Ascending aorta (tissue), 2 donors: Measurements from ENCODE around the gene TYW1. TPM values are rescaled to one million over a fixed set of nuclear protein-coding genes. Genes with fewer than 3 reads are reported as not detected.
"Not testable (repeated sequence)": the region's sequence is repeated elsewhere in the genome, so short reads cannot be mapped to it uniquely, and the experiment has no call there.

Source experiments
- DNase-seq, 2 donors: peaks; one replicate each; pipeline ENCODE4 v3.0.0-alpha.2; 2019; ENCODE audit warnings: low spot score in 2 of 2
- H3K27ac ChIP-seq, 2 donors: fragments of 200-600 bp; sonication (generic); one replicate each; pipeline ENCODE4 v1.5.1; 2016 to 2017; ENCODE audit warnings: mild to moderate bottlenecking in 1 of 2
- H3K27me3 ChIP-seq: fragments of 200-600 bp; sonication (generic); one replicate; pipeline ENCODE4 v1.5.1; 2017
- H3K36me3 ChIP-seq, 2 donors: fragments of 200-600 bp; sonication (generic); one replicate each; pipeline ENCODE4 v1.5.1; 2016
- H3K4me1 ChIP-seq, 2 donors: fragments of 200-600 bp; sonication (generic); one replicate each; pipeline ENCODE4 v1.5.1; 2016 to 2017; ENCODE audit warnings: mild to moderate bottlenecking in 1 of 2
- H3K4me3 ChIP-seq, 2 donors: fragments of 200-600 bp; sonication (generic); one replicate each; pipeline ENCODE4 v1.5.1; 2016 to 2017; ENCODE audit warnings: mild to moderate bottlenecking in 1 of 2
- H3K9me3 ChIP-seq, 2 donors: fragments of 200-600 bp; sonication (generic); one replicate each; pipeline ENCODE4 v1.5.1; 2016
- CTCF ChIP-seq, 3 experiments: fragments of 200-600 bp in 2 of 3; fragments of 450-650 bp in 1 of 3; sonication (generic) in 2 of 3; IDR thresholded peaks; one replicate each; pipeline ENCODE4 v1.5.1; 2016 to 2019; ENCODE audit warnings: antibody characterized with exemption in 3 of 3, mild to moderate bottlenecking in 1 of 3, moderate library complexity in 1 of 3
- intact Hi-C: fragments of 100-400 bp; cut with DNase I; formaldehyde crosslinking; loops from one replicate; pipeline ENCODE4 v1.15.1; 2023
- total RNA-seq: library from RNA; depleted of rRNA; stranded (reverse); fragments of >200 nt; gene quantifications from one replicate; pipeline ENCODE4 v1.1.0, GENCODE V29; 2016

Gene TYW1
- total RNA-seq, 1 donor from 2014 or later, result 2.1 TPM

- Histone ChIP-seq H3K4me1 (no peaks in the 10 kb centered on the region), H3K27me3 (no peaks in the 10 kb centered on the region), H3K27ac (no peak overlapping the region), H3K4me3 (no peak overlapping the region), H3K9me3 (no peaks in the 10 kb centered on the region), H3K36me3 (peaks cover 0 to 6% of the 10 kb centered on the region in 2 donors)
- no peak for DNase-seq
- no peak for TF ChIP-seq CTCF (IDR thresholded peaks at IDR 0.05)
- intact Hi-C loops, result no loop called here
Measured at GRCh38 chr7:67206452-67206851, 209.8 kb downstream of the TYW1 start.

- H3K4me1 ChIP-seq, H3K36me3 ChIP-seq, H3K9me3 ChIP-seq, H3K27me3 ChIP-seq, H3K27ac ChIP-seq, H3K4me3 ChIP-seq, DNase-seq, intact Hi-C loops: not testable (repeated sequence)
Measured at GRCh38 chr7:67208656-67209055, 212.0 kb downstream of the TYW1 start.

- H3K4me1 ChIP-seq, result no peaks in the 10 kb centered on the region
- intact Hi-C loops, result no loop called here
- H3K27ac ChIP-seq, result no peak overlapping the region
- H3K4me3 ChIP-seq, result no peak overlapping the region
- TF ChIP-seq CTCF (IDR thresholded peaks at IDR 0.05), result no peak
- peaks cover 0 to 6% of the 10 kb centered on the region in 2 donors for H3K36me3 ChIP-seq
- no peaks in the 10 kb centered on the region for H3K27me3 ChIP-seq
- peaks cover 0 to 3% of the 10 kb centered on the region in 2 donors for H3K9me3 ChIP-seq
- no peak for DNase-seq
Measured at GRCh38 chr7:67209256-67209655, 212.6 kb downstream of the TYW1 start.

GRCh38 chr7:67210567-67210966 is 213.9 kb downstream of the TYW1 start:
- no peaks in the 10 kb centered on the region for H3K4me1 ChIP-seq
- H3K36me3 ChIP-seq, result peaks cover 0 to 6% of the 10 kb centered on the region in 2 donors
- H3K9me3 ChIP-seq, result peaks cover 0 to 3% of the 10 kb centered on the region in 2 donors
- DNase-seq, result no peak
- H3K4me3 ChIP-seq, result no peak overlapping the region
- no peaks in the 10 kb centered on the region for H3K27me3 ChIP-seq
- TF ChIP-seq CTCF (IDR thresholded peaks at IDR 0.05), result no peak
- H3K27ac ChIP-seq, result no peak overlapping the region
- intact Hi-C loops, result no loop called here

GRCh38 chr7:67211650-67212330 is 215.2 kb downstream of the TYW1 start:
- H3K27me3 ChIP-seq, H3K4me1 ChIP-seq, DNase-seq, H3K36me3 ChIP-seq, intact Hi-C loops, H3K9me3 ChIP-seq, H3K4me3 ChIP-seq, H3K27ac ChIP-seq: not testable (repeated sequence)

- H3K9me3 ChIP-seq, result peaks cover 0 to 14% of the 10 kb centered on the region in 2 donors
- intact Hi-C loops, H3K4me3 ChIP-seq, H3K27me3 ChIP-seq, DNase-seq, H3K27ac ChIP-seq, H3K36me3 ChIP-seq, H3K4me1 ChIP-seq: not testable (repeated sequence)
Measured at GRCh38 chr7:67213038-67213437, 216.4 kb downstream of the TYW1 start.

GRCh38 chr7:67223551-67223950 is 226.9 kb downstream of the TYW1 start:
- intact Hi-C loops, H3K27ac ChIP-seq, H3K27me3 ChIP-seq, H3K4me3 ChIP-seq, H3K36me3 ChIP-seq, DNase-seq, H3K4me1 ChIP-seq: not testable (repeated sequence)
- peaks cover 0 to 12% of the 10 kb centered on the region in 2 donors for H3K9me3 ChIP-seq

GRCh38 chr7:67226340-67226907 is 229.8 kb downstream of the TYW1 start:
- H3K27ac ChIP-seq, H3K9me3 ChIP-seq, H3K4me1 ChIP-seq, DNase-seq, H3K4me3 ChIP-seq, H3K36me3 ChIP-seq, intact Hi-C loops, H3K27me3 ChIP-seq: not testable (repeated sequence)

GRCh38 chr7:67226967-67227366 is 230.3 kb downstream of the TYW1 start:
- DNase-seq, H3K36me3 ChIP-seq, H3K27me3 ChIP-seq, H3K27ac ChIP-seq, H3K9me3 ChIP-seq, H3K4me3 ChIP-seq, H3K4me1 ChIP-seq, intact Hi-C loops: not testable (repeated sequence)

- H3K36me3 ChIP-seq, H3K9me3 ChIP-seq, intact Hi-C loops, DNase-seq, H3K27me3 ChIP-seq, H3K4me1 ChIP-seq, H3K4me3 ChIP-seq, H3K27ac ChIP-seq: not testable (repeated sequence)
Measured at GRCh38 chr7:67229018-67229417, 232.4 kb downstream of the TYW1 start.

- H3K27me3 ChIP-seq, intact Hi-C loops, DNase-seq, H3K9me3 ChIP-seq, H3K27ac ChIP-seq, H3K4me1 ChIP-seq, H3K4me3 ChIP-seq, H3K36me3 ChIP-seq: not testable (repeated sequence)
Measured at GRCh38 chr7:67230029-67230428, 233.4 kb downstream of the TYW1 start.
